ENCODE measurements around the gene RPS6KL1. TPM values are rescaled to one million over a fixed set of nuclear protein-coding genes. Genes with fewer than 3 reads are reported as not detected.

The RPS6KL1 gene
- total RNA-seq, 1 donor from 2014 or later = 20.5 TPM

DNA sequence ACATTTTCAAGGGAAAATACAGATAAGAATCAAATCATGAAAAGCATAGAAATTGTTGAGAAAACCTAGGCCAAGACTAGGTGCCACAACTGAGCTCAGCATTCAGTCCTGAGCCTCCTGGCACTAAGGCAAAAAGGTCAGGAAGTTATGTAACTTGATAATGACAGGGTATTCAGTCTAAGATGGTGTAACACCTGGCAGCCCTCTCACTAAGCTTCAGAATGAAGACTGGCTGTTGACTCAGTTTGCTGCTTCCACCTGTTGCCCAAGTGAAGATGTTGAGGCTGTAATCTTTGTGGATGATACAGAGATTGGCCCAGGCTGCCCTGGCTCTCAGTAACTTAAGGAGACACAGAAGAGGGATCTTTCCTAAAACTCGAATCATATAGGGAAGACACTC, 66.7 kb downstream of the RPS6KL1 start:
- Histone ChIP-seq H3K27ac (replicated peaks) (no peak overlapping the region), H3K27me3 (ENCODE audit: low read depth) (no peaks in the 10 kb centered on the region)
- no peak for DNase-seq

DNA sequence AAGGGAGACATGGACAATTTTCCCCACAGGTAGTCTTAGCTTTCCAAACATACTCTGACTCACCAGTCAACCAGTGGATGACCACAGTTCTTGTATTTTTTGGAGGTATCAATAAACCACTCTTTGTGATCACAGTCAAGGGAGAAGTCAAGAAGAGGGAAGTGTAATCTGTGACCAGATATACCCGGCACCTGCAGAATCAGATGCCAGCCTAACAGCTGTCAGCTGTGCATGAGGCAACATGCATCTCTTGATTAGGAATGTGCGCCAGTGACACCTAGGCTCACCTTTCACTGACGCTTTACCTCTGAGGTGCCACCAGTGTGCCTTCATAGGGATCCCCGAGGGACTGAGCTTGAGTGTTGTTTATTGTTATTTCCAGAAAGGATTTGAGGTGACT, 67.1 kb downstream of the RPS6KL1 start:
- intact Hi-C loops (cut with micrococcal nuclease) = no loop called here
- Histone ChIP-seq H3K4me1 (peaks cover 16% of the 10 kb centered on the region), H3K9me3 (replicated peaks) (no peaks in the 10 kb centered on the region), H3K27me3 (ENCODE audit: low read depth) (no peaks in the 10 kb centered on the region), H3K36me3 (no peaks in the 10 kb centered on the region), H3K4me3 (no peak overlapping the region), H3K27ac (replicated peaks) (no peak overlapping the region)
- no peak for DNase-seq
- TF ChIP-seq, protein P1, sequence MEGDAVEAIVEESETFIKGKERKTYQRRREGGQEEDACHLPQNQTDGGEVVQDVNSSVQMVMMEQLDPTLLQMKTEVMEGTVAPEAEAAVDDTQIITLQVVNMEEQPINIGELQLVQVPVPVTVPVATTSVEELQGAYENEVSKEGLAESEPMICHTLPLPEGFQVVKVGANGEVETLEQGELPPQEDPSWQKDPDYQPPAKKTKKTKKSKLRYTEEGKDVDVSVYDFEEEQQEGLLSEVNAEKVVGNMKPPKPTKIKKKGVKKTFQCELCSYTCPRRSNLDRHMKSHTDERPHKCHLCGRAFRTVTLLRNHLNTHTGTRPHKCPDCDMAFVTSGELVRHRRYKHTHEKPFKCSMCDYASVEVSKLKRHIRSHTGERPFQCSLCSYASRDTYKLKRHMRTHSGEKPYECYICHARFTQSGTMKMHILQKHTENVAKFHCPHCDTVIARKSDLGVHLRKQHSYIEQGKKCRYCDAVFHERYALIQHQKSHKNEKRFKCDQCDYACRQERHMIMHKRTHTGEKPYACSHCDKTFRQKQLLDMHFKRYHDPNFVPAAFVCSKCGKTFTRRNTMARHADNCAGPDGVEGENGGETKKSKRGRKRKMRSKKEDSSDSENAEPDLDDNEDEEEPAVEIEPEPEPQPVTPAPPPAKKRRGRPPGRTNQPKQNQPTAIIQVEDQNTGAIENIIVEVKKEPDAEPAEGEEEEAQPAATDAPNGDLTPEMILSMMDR (IDR thresholded peaks at IDR 0.05; ENCODE audit: borderline replicate concordance) = no peak

More for the DNA sequence above, 66.7 kb downstream of the RPS6KL1 start:
- Histone ChIP-seq H3K4me1 (peaks cover 20% of the 10 kb centered on the region), H3K4me3 (no peak overlapping the region), H3K9me3 (replicated peaks) (no peaks in the 10 kb centered on the region), H3K36me3 (no peaks in the 10 kb centered on the region)
- TF ChIP-seq, protein P1 (IDR thresholded peaks at IDR 0.05; ENCODE audit: borderline replicate concordance) = no peak
- intact Hi-C loops (cut with micrococcal nuclease) = no loop called here

DNA sequence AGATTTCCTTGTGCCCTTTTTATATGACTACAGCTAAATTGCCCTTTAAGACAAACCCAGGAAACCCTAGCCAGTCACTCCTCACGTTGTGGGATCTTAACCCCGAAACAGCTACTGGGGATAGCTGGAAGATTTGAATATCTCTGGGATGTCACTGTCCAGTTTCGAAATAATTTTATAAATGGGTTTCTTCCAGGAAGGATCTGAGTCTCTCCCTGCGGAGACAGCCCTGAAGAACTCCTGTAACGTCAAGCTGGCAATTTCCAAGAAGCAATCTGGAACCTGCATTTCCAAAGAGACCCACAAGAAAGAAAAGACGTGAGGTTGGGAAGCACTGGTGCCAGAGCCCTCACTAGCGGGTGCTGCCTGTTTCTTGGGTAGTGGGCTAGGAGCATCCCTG, 68.0 kb downstream of the RPS6KL1 start:
- H3K36me3 ChIP-seq = no peaks in the 10 kb centered on the region
- no peak overlapping the region for H3K4me3 ChIP-seq
- no peak overlapping the region for H3K27ac ChIP-seq (replicated peaks)
- intact Hi-C loops (cut with micrococcal nuclease) = no loop called here
- TF ChIP-seq, protein P1 (IDR thresholded peaks at IDR 0.05; ENCODE audit: borderline replicate concordance) = no peak
- no peak for DNase-seq
- no peaks in the 10 kb centered on the region for H3K27me3 ChIP-seq (ENCODE audit: low read depth)
- H3K9me3 ChIP-seq (replicated peaks) = no peaks in the 10 kb centered on the region
- peaks cover 9% of the 10 kb centered on the region for H3K4me1 ChIP-seq

Other genes with a start within 250 kb of the RPS6KL1 start
- gene AREL1, start 210.2 kb downstream of the RPS6KL1 start, total RNA-seq = 23.7 TPM
- gene FCF1, start 210.1 kb downstream of the RPS6KL1 start, total RNA-seq = 42.7 TPM
- gene YLPM1, start 159.9 kb downstream of the RPS6KL1 start, total RNA-seq = 28.1 TPM
- not detected for gene PROX2, start 47.1 kb downstream of the RPS6KL1 start, total RNA-seq
- gene DLST, start 41.3 kb downstream of the RPS6KL1 start, total RNA-seq = 230 TPM
- 4.2 TPM for gene PGF, start 32.3 kb upstream of the RPS6KL1 start, total RNA-seq
- 31.5 TPM for gene EIF2B2, start 79.7 kb upstream of the RPS6KL1 start, total RNA-seq
- gene MLH3, start 128.2 kb upstream of the RPS6KL1 start, total RNA-seq = 18.2 TPM
- gene ACYP1, start 140.8 kb upstream of the RPS6KL1 start, total RNA-seq = 14.0 TPM
- 10.5 TPM for gene ZC2HC1C, start 146.4 kb upstream of the RPS6KL1 start, total RNA-seq
- 123 TPM for gene NEK9, start 203.8 kb upstream of the RPS6KL1 start, total RNA-seq

Measured in left ventricle myocardium inferior (tissue), 1 donor.